Hepatocyte (in vitro differentiated cells): ENCODE results near the gene RFX7. TPM values are rescaled to one million over a fixed set of nuclear protein-coding genes. Genes with fewer than 3 reads are reported as not detected.

ENCODE experiments used
- DNase-seq: peaks from one replicate; pipeline ENCODE4 v3.0.0-alpha.2; 2016; ENCODE audit warnings: low spot score
- H2AFZ ChIP-seq: fragments of 200-600 bp; sonication (generic); 2 replicates; pipeline ENCODE4 v1.6.0; 2016; ENCODE audit warnings: antibody characterized with exemption, mild to moderate bottlenecking
- H3K27ac ChIP-seq: fragments of 200-600 bp; sonication (generic); 2 replicates; pipeline ENCODE4 v1.5.1; 2016; ENCODE audit warnings: mild to moderate bottlenecking
- H3K27me3 ChIP-seq: fragments of 200-600 bp; sonication (generic); 2 replicates; pipeline ENCODE4 v1.6.1; 2016
- H3K36me3 ChIP-seq: fragments of 200-600 bp; sonication (generic); replicated peaks from 2 replicates; pipeline ENCODE4 v1.5.1; 2016; ENCODE audit warnings: low read depth; ENCODE audit not compliant: insufficient read depth
- H3K4me1 ChIP-seq: fragments of 200-600 bp; sonication (generic); 2 replicates; pipeline ENCODE4 v1.5.1; 2016; ENCODE audit warnings: mild to moderate bottlenecking, moderate library complexity; ENCODE audit not compliant: insufficient read depth
- H3K4me2 ChIP-seq: fragments of 200-600 bp; sonication (generic); 2 replicates; pipeline ENCODE4 v1.6.0; 2016
- H3K4me3 ChIP-seq: fragments of 200-600 bp; sonication (generic); 2 replicates; pipeline ENCODE4 v1.5.1; 2016; ENCODE audit warnings: mild to moderate bottlenecking
- H3K79me2 ChIP-seq: fragments of 200-600 bp; sonication (generic); 2 replicates; pipeline ENCODE4 v1.6.0; 2017; ENCODE audit warnings: mild to moderate bottlenecking
- H3K9me2 ChIP-seq: fragments of 200-600 bp; sonication (generic); replicated peaks from 2 replicates; pipeline ENCODE4 v1.6.0; 2017; ENCODE audit warnings: mild to moderate bottlenecking; ENCODE audit not compliant: insufficient read depth
- H3K9me3 ChIP-seq: fragments of 200-600 bp; sonication (generic); 2 replicates; pipeline ENCODE4 v1.5.1; 2016; ENCODE audit warnings: low read depth, mild to moderate bottlenecking
- H4K20me1 ChIP-seq: fragments of 200-600 bp; sonication (generic); 2 replicates; pipeline ENCODE4 v1.6.0; 2016; ENCODE audit warnings: mild to moderate bottlenecking; ENCODE audit not compliant: insufficient read depth, poor library complexity, severe bottlenecking
- EZH2 ChIP-seq: fragments of 200-600 bp; sonication (generic); IDR thresholded peaks from 2 replicates; pipeline ENCODE4 v1.6.1; 2016; ENCODE audit warnings: antibody characterized with exemption, mild to moderate bottlenecking, borderline replicate concordance
- EZH2phosphoT487 ChIP-seq: fragments of 200-600 bp; sonication (generic); IDR thresholded peaks from one replicate; pipeline ENCODE4 v1.6.1; 2018; ENCODE audit warnings: antibody characterized with exemption, mild to moderate bottlenecking, low read depth, moderate library complexity; ENCODE audit not compliant: unreplicated experiment, severe bottlenecking
- WGBS: methylation state at CpG from one replicate; pipeline ENCODE4 v1.1.6; 2016; ENCODE audit warnings: low lambda C conversion rate; ENCODE audit errors: missing lambda C conversion rate; 5-methylcytosine and 5-hydroxymethylcytosine counted together
- polyA plus RNA-seq: library from polyadenylated mRNA; unstranded; fragments of >200 nt; fragmentation: Nextera tagmentation; extraction: Ambion mirVana; gene quantifications from 2 replicates; pipeline ENCODE4 v1.2.1, GENCODE V29; 2016
- total RNA-seq: library from RNA; depleted of rRNA; stranded (reverse); fragments of >200 nt; gene quantifications from 2 replicates; pipeline ENCODE4 v1.2.3, GENCODE V29; 2014
- TF ChIP-seq, protein P1 (sequence below): fragments of 200-600 bp; sonication (generic); IDR thresholded peaks from 2 replicates; pipeline ENCODE4 v1.5.1; 2016; ENCODE audit warnings: antibody characterized with exemption, mild to moderate bottlenecking; ENCODE audit not compliant: poor library complexity

RFX7 gene
- total and polyA plus RNA-seq, 2 experiments from 2014 or later: 4.3 to 8.3 TPM

DNA sequence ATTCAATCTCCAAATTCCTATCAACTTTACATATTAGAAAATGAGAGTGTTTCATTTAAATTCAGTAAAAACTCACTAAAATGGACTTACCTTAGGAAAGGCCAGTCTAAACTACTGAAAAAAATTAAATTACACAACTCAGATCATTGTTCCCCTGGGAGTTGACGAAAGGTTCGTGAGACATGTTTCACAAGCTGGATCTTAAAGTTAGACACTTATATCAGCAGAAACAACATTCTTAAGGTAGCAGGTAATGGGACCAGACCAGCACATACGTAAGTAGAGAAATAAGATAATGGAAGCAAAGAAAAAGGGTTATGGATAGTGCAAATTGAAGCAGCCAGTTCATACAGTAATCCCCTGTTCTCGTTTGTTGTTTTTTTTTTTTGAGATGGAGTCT is 8.9 kb downstream of the RFX7 start:
- Histone ChIP-seq H3K9me2 (no peaks in the 10 kb centered on the region), H3K27ac (no peak overlapping the region), H3K79me2 (peaks cover 97% of the 10 kb centered on the region), H3K4me3 (no peak overlapping the region), H3K27me3 (no peaks in the 10 kb centered on the region), H2AFZ (no peak overlapping the region), H3K4me1 (no peaks in the 10 kb centered on the region), H3K9me3 (peaks cover 23% of the 10 kb centered on the region), H3K4me2 (no peak overlapping the region), H3K36me3 (no peaks in the 10 kb centered on the region), H4K20me1 (no peaks in the 10 kb centered on the region)
- 90% methylated on average over 4 of the region's 4 CpGs for WGBS
- TF ChIP-seq, protein P1, sequence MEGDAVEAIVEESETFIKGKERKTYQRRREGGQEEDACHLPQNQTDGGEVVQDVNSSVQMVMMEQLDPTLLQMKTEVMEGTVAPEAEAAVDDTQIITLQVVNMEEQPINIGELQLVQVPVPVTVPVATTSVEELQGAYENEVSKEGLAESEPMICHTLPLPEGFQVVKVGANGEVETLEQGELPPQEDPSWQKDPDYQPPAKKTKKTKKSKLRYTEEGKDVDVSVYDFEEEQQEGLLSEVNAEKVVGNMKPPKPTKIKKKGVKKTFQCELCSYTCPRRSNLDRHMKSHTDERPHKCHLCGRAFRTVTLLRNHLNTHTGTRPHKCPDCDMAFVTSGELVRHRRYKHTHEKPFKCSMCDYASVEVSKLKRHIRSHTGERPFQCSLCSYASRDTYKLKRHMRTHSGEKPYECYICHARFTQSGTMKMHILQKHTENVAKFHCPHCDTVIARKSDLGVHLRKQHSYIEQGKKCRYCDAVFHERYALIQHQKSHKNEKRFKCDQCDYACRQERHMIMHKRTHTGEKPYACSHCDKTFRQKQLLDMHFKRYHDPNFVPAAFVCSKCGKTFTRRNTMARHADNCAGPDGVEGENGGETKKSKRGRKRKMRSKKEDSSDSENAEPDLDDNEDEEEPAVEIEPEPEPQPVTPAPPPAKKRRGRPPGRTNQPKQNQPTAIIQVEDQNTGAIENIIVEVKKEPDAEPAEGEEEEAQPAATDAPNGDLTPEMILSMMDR: no peak
- TF ChIP-seq EZH2phosphoT487: no peak
- no peak for TF ChIP-seq EZH2
- no peak for DNase-seq

DNA sequence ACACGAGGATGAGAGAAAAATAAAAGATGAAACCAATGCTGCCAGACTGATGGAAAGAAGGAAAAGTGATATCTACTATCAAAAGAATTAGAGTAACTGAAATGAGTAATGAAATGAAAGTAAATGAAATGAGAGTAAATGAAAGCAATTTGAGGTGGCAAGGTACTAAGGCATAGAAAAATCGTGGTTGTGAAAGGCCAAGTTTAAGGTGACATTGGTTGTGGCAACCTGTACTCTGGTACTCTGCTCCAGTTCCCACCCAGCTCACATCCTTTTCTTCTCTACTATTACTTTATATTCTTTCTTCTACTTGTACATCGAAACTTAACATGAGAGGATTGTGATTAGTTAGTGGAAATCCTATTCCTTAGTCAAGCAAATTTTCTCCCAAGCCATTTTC is 10.1 kb downstream of the RFX7 start:
- 98% methylated on average over 3 of the region's 3 CpGs for WGBS

DNA sequence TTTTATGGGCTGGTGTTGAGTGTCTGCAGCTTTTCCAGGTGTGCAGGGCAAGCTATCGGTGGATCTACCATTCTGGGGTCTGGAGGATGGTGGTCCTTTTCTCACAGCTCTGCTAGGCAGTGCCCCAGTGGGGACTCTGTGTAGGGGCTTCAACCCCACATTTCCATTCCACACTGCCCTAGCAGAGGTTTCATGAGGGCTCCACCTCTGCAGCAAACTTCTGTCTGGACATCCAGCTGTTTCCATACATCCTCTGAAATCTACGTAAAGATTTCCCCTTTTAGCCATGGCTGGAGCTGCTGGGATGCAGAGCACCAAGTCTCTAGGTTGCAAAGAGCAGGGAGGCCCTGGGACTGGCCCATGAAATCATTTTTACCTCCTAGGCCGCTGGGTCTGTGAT is 11.6 kb downstream of the RFX7 start:
- H3K79me2 ChIP-seq: peaks cover 90% of the 10 kb centered on the region
- H3K36me3 ChIP-seq: peaks cover 4% of the 10 kb centered on the region
- H4K20me1 ChIP-seq: no peaks in the 10 kb centered on the region
- no peak for DNase-seq
- no peak overlapping the region for H2AFZ ChIP-seq
- no peak overlapping the region for H3K4me2 ChIP-seq
- no peak overlapping the region for H3K4me3 ChIP-seq
- no peak for TF ChIP-seq EZH2
- TF ChIP-seq EZH2phosphoT487: no peak
- TF ChIP-seq, protein P1: no peak
- 98% methylated on average over 3 of the region's 3 CpGs for WGBS
- peaks cover 32% of the 10 kb centered on the region for H3K9me3 ChIP-seq
- H3K27ac ChIP-seq: no peak overlapping the region
- no peaks in the 10 kb centered on the region for H3K9me2 ChIP-seq
- H3K27me3 ChIP-seq: no peaks in the 10 kb centered on the region
- no peaks in the 10 kb centered on the region for H3K4me1 ChIP-seq

More for the DNA sequence above, 10.1 kb downstream of the RFX7 start:
- DNase-seq: no peak
- Histone ChIP-seq H3K27me3 (no peaks in the 10 kb centered on the region), H4K20me1 (no peaks in the 10 kb centered on the region), H3K27ac (no peak overlapping the region), H3K36me3 (no peaks in the 10 kb centered on the region), H2AFZ (no peak overlapping the region), H3K79me2 (peaks cover 94% of the 10 kb centered on the region), H3K4me2 (no peak overlapping the region), H3K9me2 (no peaks in the 10 kb centered on the region), H3K9me3 (peaks cover 26% of the 10 kb centered on the region), H3K4me1 (no peaks in the 10 kb centered on the region), H3K4me3 (no peak overlapping the region)
- TF ChIP-seq, protein P1: no peak
- TF ChIP-seq EZH2phosphoT487 (no peak), EZH2 (no peak)

DNA sequence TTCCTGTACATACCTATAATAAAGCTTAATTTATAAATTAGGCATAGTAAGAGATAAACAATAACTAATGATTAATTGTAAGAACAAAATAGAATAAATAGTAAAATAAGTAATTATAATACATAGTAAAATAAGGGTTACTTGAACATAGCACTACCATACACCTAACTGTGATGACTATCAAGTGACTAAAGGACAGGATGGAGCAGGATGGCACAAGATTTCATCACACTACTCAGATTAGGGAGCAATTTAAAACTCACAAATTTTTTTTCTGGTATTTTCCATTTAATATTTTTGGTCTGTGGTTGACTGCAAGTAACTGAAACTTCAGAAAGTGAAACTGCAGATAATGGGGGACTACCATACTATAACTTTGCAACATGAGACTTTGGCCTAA is 14.8 kb downstream of the RFX7 start:
- no peak overlapping the region for H3K4me3 ChIP-seq
- H3K4me2 ChIP-seq: no peak overlapping the region
- no peaks in the 10 kb centered on the region for H3K9me2 ChIP-seq
- peaks cover 4% of the 10 kb centered on the region for H3K36me3 ChIP-seq
- no peaks in the 10 kb centered on the region for H4K20me1 ChIP-seq
- peaks cover 80% of the 10 kb centered on the region for H3K79me2 ChIP-seq
- TF ChIP-seq, protein P1: no peak
- TF ChIP-seq EZH2phosphoT487 (no peak), EZH2 (no peak)
- no peak overlapping the region for H2AFZ ChIP-seq
- DNase-seq: no peak
- H3K27me3 ChIP-seq: no peaks in the 10 kb centered on the region
- no peaks in the 10 kb centered on the region for H3K4me1 ChIP-seq
- H3K27ac ChIP-seq: no peak overlapping the region
- H3K9me3 ChIP-seq: peaks cover 32% of the 10 kb centered on the region
